ENCODE results near the gene PNPLA6. TPM values are rescaled to one million over a fixed set of nuclear protein-coding genes. Genes with fewer than 3 reads are reported as not detected.

PNPLA6 gene
- total RNA-seq, 4 donors from 2014 or later, result 54.9 to 111 (median 75.2) TPM

DNA sequence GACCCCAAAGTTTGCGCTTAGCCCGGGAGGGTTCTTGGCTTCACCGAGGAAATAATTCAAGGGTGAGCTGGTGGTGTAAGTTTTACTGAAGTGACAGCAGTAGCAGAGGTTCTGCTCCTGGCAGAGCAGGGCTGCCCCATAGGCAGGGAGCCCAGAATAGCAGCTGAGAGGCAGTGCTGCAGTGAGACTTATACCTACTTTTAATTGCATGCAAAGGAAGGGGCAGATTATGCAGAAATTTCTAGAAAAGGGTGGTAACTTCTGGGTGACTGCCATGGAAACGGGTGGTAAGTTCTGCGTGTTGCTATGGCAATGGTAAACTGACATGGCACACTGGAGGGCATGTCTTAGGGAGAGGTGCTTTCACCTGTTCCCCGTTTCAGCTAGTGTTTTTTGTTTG, 42.6 kb downstream of the PNPLA6 start:
- Histone ChIP-seq H3K27me3 (no peaks in the 10 kb centered on the region), H3K27ac (no peak overlapping the region), H3K36me3 (no peaks in the 10 kb centered on the region), H3K4me1 (no peaks in the 10 kb centered on the region), H3K4me3 (no peak overlapping the region), H3K9me3 (no peaks in the 10 kb centered on the region)
- TF ChIP-seq POLR2A (IDR thresholded peaks at IDR 0.05) (no peak), EP300 (IDR thresholded peaks at IDR 0.05) (no peak), POLR2AphosphoS5 (IDR thresholded peaks at IDR 0.05) (no peak)
- TF ChIP-seq, protein P1, sequence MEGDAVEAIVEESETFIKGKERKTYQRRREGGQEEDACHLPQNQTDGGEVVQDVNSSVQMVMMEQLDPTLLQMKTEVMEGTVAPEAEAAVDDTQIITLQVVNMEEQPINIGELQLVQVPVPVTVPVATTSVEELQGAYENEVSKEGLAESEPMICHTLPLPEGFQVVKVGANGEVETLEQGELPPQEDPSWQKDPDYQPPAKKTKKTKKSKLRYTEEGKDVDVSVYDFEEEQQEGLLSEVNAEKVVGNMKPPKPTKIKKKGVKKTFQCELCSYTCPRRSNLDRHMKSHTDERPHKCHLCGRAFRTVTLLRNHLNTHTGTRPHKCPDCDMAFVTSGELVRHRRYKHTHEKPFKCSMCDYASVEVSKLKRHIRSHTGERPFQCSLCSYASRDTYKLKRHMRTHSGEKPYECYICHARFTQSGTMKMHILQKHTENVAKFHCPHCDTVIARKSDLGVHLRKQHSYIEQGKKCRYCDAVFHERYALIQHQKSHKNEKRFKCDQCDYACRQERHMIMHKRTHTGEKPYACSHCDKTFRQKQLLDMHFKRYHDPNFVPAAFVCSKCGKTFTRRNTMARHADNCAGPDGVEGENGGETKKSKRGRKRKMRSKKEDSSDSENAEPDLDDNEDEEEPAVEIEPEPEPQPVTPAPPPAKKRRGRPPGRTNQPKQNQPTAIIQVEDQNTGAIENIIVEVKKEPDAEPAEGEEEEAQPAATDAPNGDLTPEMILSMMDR (IDR thresholded peaks at IDR 0.05), result no peak
- ATAC-seq, result no peak
- 51 to 62% methylated on average over 3 to 5 of the region's 6 CpGs for WGBS, 2 donors (ENCODE audit: low coverage in 1 of 2)

DNA sequence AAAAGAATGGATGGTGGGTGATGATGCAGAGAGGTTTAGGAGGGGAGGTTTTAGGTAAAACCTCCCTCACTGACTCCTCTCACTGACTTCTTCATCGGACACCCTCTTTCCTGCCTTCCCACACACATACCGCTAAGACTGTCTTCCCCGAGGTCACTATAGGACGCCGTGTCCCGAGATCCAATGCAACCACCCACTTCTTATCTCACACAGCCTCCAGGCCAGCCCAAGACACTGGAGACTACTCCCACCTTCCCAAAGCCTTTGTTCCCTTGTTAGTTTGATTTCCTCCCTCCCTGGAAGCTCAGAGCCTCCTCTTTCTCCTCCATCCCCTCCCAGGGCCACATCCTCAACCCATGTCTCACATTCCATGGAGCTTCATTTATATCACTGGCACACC, 43.7 kb downstream of the PNPLA6 start:
- TF ChIP-seq POLR2A (IDR thresholded peaks at IDR 0.05) (no peak), POLR2AphosphoS5 (IDR thresholded peaks at IDR 0.05) (no peak), EP300 (IDR thresholded peaks at IDR 0.05) (no peak)
- TF ChIP-seq, protein P1 (IDR thresholded peaks at IDR 0.05), result no peak
- no peak overlapping the region for H3K4me3 ChIP-seq
- no peaks in the 10 kb centered on the region for H3K9me3 ChIP-seq
- H3K27me3 ChIP-seq, result no peaks in the 10 kb centered on the region
- WGBS, 2 donors (ENCODE audit: low coverage in 1 of 2), result 69 to 76% methylated on average over 6 of the region's 6 CpGs
- H3K4me1 ChIP-seq, result no peaks in the 10 kb centered on the region
- no peak for ATAC-seq
- no peaks in the 10 kb centered on the region for H3K36me3 ChIP-seq
- no peak overlapping the region for H3K27ac ChIP-seq

DNA sequence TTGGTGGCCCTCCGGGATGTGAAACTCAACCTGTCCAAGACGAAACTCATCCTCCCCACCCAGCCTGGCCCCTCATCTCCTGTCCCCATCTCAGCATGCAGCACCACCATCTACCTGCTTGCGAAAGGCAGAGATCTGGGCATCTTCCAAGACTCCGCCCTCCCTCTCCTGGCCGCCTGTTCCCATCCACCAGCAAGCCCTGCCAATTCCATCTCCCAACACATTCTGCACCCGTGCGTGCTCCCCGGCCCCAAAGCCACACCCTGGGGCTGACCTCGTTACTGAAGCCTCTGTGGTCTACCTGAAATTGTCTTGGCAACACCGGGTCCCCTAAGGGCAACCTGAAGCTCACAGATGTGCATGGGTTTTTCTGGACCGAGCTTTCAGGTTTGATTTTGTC, 46.9 kb downstream of the PNPLA6 start:
- Histone ChIP-seq H3K36me3 (no peaks in the 10 kb centered on the region), H3K27me3 (no peaks in the 10 kb centered on the region), H3K27ac (no peak overlapping the region), H3K9me3 (no peaks in the 10 kb centered on the region), H3K4me1 (no peaks in the 10 kb centered on the region), H3K4me3 (no peak overlapping the region)
- no peak for ATAC-seq
- TF ChIP-seq EP300 (IDR thresholded peaks at IDR 0.05) (no peak), POLR2AphosphoS5 (IDR thresholded peaks at IDR 0.05) (no peak), POLR2A (IDR thresholded peaks at IDR 0.05) (no peak)
- TF ChIP-seq, protein P1 (IDR thresholded peaks at IDR 0.05), result no peak
- WGBS, 2 donors (ENCODE audit: low coverage in 1 of 2), result 61 to 71% methylated on average over 7 to 10 of the region's 11 CpGs

DNA sequence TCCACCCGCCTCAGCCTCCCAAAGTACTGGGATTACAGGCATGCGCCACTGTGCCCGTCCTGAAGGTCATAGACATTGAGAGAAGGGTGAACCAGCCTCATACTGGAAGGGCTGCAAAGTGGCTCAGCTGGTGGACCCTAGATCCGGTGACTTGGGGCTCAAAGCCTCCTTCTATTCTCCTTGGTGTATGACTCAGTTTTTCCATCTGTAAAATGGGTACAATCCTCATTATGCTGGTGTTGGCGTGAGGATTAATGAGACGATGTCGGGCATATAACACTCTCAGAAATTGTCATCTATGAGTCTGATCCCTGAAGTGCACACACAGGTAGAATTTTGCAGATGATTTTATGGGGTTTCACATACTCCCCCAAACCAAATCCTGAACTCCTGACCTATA, 54.3 kb downstream of the PNPLA6 start:
- 74 to 86% methylated on average over 5 to 6 of the region's 7 CpGs for WGBS, 2 donors (ENCODE audit: low coverage in 1 of 2)
- TF ChIP-seq POLR2A (IDR thresholded peaks at IDR 0.05) (no peak), POLR2AphosphoS5 (IDR thresholded peaks at IDR 0.05) (no peak), EP300 (IDR thresholded peaks at IDR 0.05) (no peak)
- TF ChIP-seq, protein P1 (IDR thresholded peaks at IDR 0.05), result no peak
- no peaks in the 10 kb centered on the region for H3K9me3 ChIP-seq
- H3K4me1 ChIP-seq, result no peaks in the 10 kb centered on the region
- no peak overlapping the region for H3K27ac ChIP-seq
- H3K4me3 ChIP-seq, result no peak overlapping the region
- H3K27me3 ChIP-seq, result peaks cover 48% of the 10 kb centered on the region
- no peaks in the 10 kb centered on the region for H3K36me3 ChIP-seq
- ATAC-seq, result no peak

DNA sequence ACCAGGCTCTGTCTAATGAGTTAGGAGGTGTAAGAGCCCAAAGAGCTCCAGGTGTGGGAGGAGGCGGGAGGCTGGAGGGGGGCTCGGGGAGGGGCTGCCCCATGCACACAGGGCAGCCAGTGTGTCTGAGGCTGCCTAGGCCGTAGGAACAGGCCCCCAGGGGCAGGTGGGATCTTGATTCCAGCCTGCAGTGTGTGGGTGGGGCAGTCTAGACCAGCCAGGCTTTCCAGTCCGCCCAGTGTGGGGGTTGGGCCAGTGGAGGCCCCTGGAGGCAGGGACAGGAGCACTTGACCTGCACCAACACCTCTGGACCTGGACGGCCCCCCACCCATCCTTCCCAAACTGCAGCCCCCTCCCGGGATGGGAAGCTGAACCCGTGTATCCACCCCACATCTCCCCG, 54.7 kb downstream of the PNPLA6 start:
- H3K36me3 ChIP-seq, result no peaks in the 10 kb centered on the region
- H3K4me3 ChIP-seq, result no peak overlapping the region
- no peak for ATAC-seq
- H3K27me3 ChIP-seq, result peaks cover 53% of the 10 kb centered on the region
- H3K4me1 ChIP-seq, result peaks cover 0 to 2% (median 0%) of the 10 kb centered on the region in 3 donors
- 50% methylated on average over 2 of the region's 8 CpGs; no CpG with 5 or more reads in 1 of the 2 donors for WGBS, 2 donors (ENCODE audit: low coverage in 1 of 2)
- H3K27ac ChIP-seq, result no peak overlapping the region
- TF ChIP-seq POLR2A (IDR thresholded peaks at IDR 0.05), result no peak
- no peak for TF ChIP-seq POLR2AphosphoS5 (IDR thresholded peaks at IDR 0.05)
- TF ChIP-seq, protein P1 (IDR thresholded peaks at IDR 0.05), result no peak
- TF ChIP-seq EP300 (IDR thresholded peaks at IDR 0.05), result no peak
- H3K9me3 ChIP-seq, result no peaks in the 10 kb centered on the region
